K562 (cell line): ENCODE data around the gene FGR. TPM values are rescaled to one million over a fixed set of nuclear protein-coding genes. Genes with fewer than 3 reads are reported as not detected.

Experiments used
- ATAC-seq: fragments of 200-7000 bp; cut with Tn5 transposase; 3 replicates; pipeline ENCODE4 v1.9.1; 2020; ENCODE audit warnings: moderate library complexity
- BruUV-seq: library from RNA; stranded (reverse); fragments of 400-500 nt; replicated peaks from 2 replicates; lab custom pipeline; 2021; lab: Mats Ljungman, UMichigan
- CTCF ChIA-PET: fragments of 300-600 bp; formaldehyde crosslinking; extraction: SDS; loops from one replicate; lab custom pipeline; 2021; ENCODE audit warnings: low intra/inter-chr PET ratio; lab: Yijun Ruan, JAX
- POLR2A ChIA-PET: fragments of 300-600, 350-650 bp; sonication (Branson Sonifier 250); formaldehyde crosslinking; extraction: SDS; loops from one replicate; lab custom pipeline; 2021; ENCODE audit warnings: antibody characterized with exemption, inconsistent platforms; lab: Yijun Ruan, JAX
- DNase-seq, 4 experiments: peaks; one replicate each; pipeline versions ENCODE4 v3.0.0 to v3.0.0-alpha.2; 2011 to 2018; ENCODE audit warnings: low spot score in 3 of 4, mixed read lengths in 3 of 4; ENCODE audit errors: extremely low read depth in 1 of 4
- FAIRE-seq: peaks from 2 replicates; lab custom pipeline; 2011; peaks lifted over from hg19 to GRCh38; lab: Jason Lieb, UNC
- H2AFZ ChIP-seq: 2 replicates; pipeline ENCODE4 v1.6.0; 2011; ENCODE audit warnings: low read depth, low read length, control low read depth, inconsistent platforms
- H3K27ac ChIP-seq: fragments of 200-600 bp; 3 replicates; pipeline ENCODE4 v1.8.0; 2011; ENCODE audit warnings: low read depth, mild to moderate bottlenecking, control low read depth, inconsistent platforms, low read length, moderate library complexity, mixed read lengths; ENCODE audit errors: extremely low read depth
- H3K27me3 ChIP-seq, 2 experiments: fragments of 300-600 bp in 1 of 2; 2 replicates in 1 of 2; 3 replicates in 1 of 2; pipeline versions ENCODE4 v1.6.0 to v1.8.0; 2011; ENCODE audit warnings: inconsistent platforms in 2 of 2, low read length in 2 of 2, mild to moderate bottlenecking in 1 of 2, mixed read lengths in 1 of 2, moderate library complexity in 1 of 2; ENCODE audit not compliant: control insufficient read depth in 2 of 2, insufficient read depth in 2 of 2
- H3K36me3 ChIP-seq: fragments of 300-600 bp; 3 replicates; pipeline ENCODE4 v1.8.0; 2011; ENCODE audit warnings: mild to moderate bottlenecking, low read length, inconsistent platforms; ENCODE audit not compliant: control insufficient read depth, insufficient read depth
- H3K4me1 ChIP-seq, 2 experiments: fragments of 200-600 bp in 1 of 2; replicated peaks in 1 of 2; 2 replicates in 1 of 2; 3 replicates in 1 of 2; pipeline versions ENCODE4 v1.5.1 to v1.8.0; 2011; ENCODE audit warnings: inconsistent platforms in 2 of 2, low read length in 2 of 2, mild to moderate bottlenecking in 1 of 2, mixed read lengths in 1 of 2, moderate library complexity in 1 of 2; ENCODE audit not compliant: control insufficient read depth in 2 of 2, insufficient read depth in 2 of 2
- H3K4me2 ChIP-seq: 2 replicates; pipeline ENCODE4 v1.6.1; 2011; ENCODE audit warnings: low read length, control low read depth, inconsistent platforms, mixed read lengths; ENCODE audit not compliant: insufficient read depth
- H3K4me3 ChIP-seq: fragments of 200-600 bp; sonication (generic), shearing (Covaris generic); 2 replicates; pipeline ENCODE4 v1.5.1; 2016; ENCODE audit warnings: control low read depth, inconsistent platforms
- H3K79me2 ChIP-seq: fragments of 200-600 bp; 3 replicates; pipeline ENCODE4 v1.8.0; 2011; ENCODE audit warnings: low read length, inconsistent platforms; ENCODE audit not compliant: control insufficient read depth, insufficient read depth
- H3K9ac ChIP-seq, 2 experiments: 2 replicates each; pipeline versions ENCODE4 v1.6.0 to v1.6.1; 2011; ENCODE audit warnings: low read depth in 2 of 2, low read length in 2 of 2, control low read depth in 1 of 2, inconsistent platforms in 1 of 2, mild to moderate bottlenecking in 1 of 2, mixed read lengths in 1 of 2; ENCODE audit not compliant: insufficient read depth in 1 of 2
- H3K9me1 ChIP-seq: one replicate; pipeline ENCODE4 v1.6.0; 2011; ENCODE audit warnings: inconsistent platforms, mild to moderate bottlenecking, low read length, moderate library complexity; ENCODE audit not compliant: control insufficient read depth, insufficient read depth
- H3K9me3 ChIP-seq: replicated peaks from 2 replicates; pipeline ENCODE4 v1.5.1; 2011; ENCODE audit warnings: low read depth, low read length, inconsistent platforms; ENCODE audit not compliant: control insufficient read depth, insufficient read depth
- H4K20me1 ChIP-seq: replicated peaks from 2 replicates; pipeline ENCODE4 v1.6.1; 2011; ENCODE audit warnings: low read length, inconsistent platforms, mixed read lengths; ENCODE audit not compliant: control insufficient read depth, insufficient read depth
- BDP1 ChIP-seq: IDR thresholded peaks from 3 replicates; pipeline ENCODE4 v1.6.1; 2011; ENCODE audit not compliant: insufficient read length, insufficient read depth
- CBX2 ChIP-seq: fragments of 200-600 bp; sonication (generic); IDR thresholded peaks from one replicate; pipeline ENCODE4 v1.6.1; 2012; ENCODE audit warnings: mild to moderate bottlenecking, low read length, inconsistent platforms; ENCODE audit not compliant: insufficient read depth, poor library complexity, severe bottlenecking
- CREBBP ChIP-seq: IDR thresholded peaks from one replicate; pipeline ENCODE4 v1.6.1; 2012; ENCODE audit warnings: low read depth, mild to moderate bottlenecking, control low read depth, inconsistent platforms, low read length
- DNMT1 ChIP-seq: fragments of 450-650 bp; IDR thresholded peaks from 2 replicates; pipeline ENCODE4 v1.6.1; 2016; ENCODE audit warnings: antibody characterized with exemption, mild to moderate bottlenecking
- FOXA3 ChIP-seq, 2 experiments: fragments of 450-650 bp in 1 of 2; sonication (generic) in 1 of 2; formaldehyde crosslinking; IDR thresholded peaks in 1 of 2; conservative IDR thresholded peaks in 1 of 2; 2 replicates each; pipeline versions ENCODE4 v1.4.0 to v1.8.0; 2020 to 2022; ENCODE audit warnings: mild to moderate bottlenecking in 2 of 2, missing genetic modification reagents in 1 of 2
- HDAC3 ChIP-seq: fragments of 450-650 bp; IDR thresholded peaks from 2 replicates; pipeline ENCODE4 v1.6.1; 2018; ENCODE audit warnings: borderline replicate concordance, mild to moderate bottlenecking, moderate library complexity; ENCODE audit not compliant: partially characterized antibody
- ILF3 ChIP-seq: fragments of 450-650 bp; IDR thresholded peaks from 2 replicates; pipeline ENCODE4 v1.6.1; 2018; ENCODE audit warnings: antibody characterized with exemption, mild to moderate bottlenecking, moderate library complexity, borderline replicate concordance
- MAFF ChIP-seq: IDR thresholded peaks from 2 replicates; pipeline ENCODE4 v1.6.1; 2012; ENCODE audit warnings: low read length, improper control_type of control experiment
- NFE2 ChIP-seq: IDR thresholded peaks from 2 replicates; pipeline ENCODE4 v1.6.1; 2014; ENCODE audit warnings: antibody characterized with exemption, low read depth
- PTRF ChIP-seq: fragments of 450-650 bp; IDR thresholded peaks from 2 replicates; pipeline ENCODE4 v1.6.1; 2016; ENCODE audit warnings: mild to moderate bottlenecking, missing genetic modification characterization, missing compliant biosample characterization
- RB1 ChIP-seq: fragments of 450-650 bp; IDR thresholded peaks from 2 replicates; pipeline ENCODE4 v1.6.1; 2017; ENCODE audit warnings: low read depth, mild to moderate bottlenecking
- SMARCB1 ChIP-seq: IDR thresholded peaks from 2 replicates; pipeline ENCODE4 v1.6.1; 2011; ENCODE audit warnings: improper control_type of control experiment, low read depth; ENCODE audit not compliant: insufficient read length
- SPI1 ChIP-seq: IDR thresholded peaks from 2 replicates; pipeline ENCODE4 v1.6.1; 2011; ENCODE audit warnings: low read depth, low read length, control low read depth, borderline replicate concordance
- SRSF7 ChIP-seq: fragments of 200-400 bp; formaldehyde crosslinking; optimal IDR thresholded peaks from 2 replicates; pipeline ENCODE3; 2017; ENCODE audit warnings: mild to moderate bottlenecking, low read depth, low read length
- THRAP3 ChIP-seq: fragments of 450-650 bp; IDR thresholded peaks from 2 replicates; pipeline ENCODE4 v1.6.1; 2016; ENCODE audit warnings: mild to moderate bottlenecking, inconsistent platforms, borderline replicate concordance
- ZFP1 ChIP-seq: fragments of 450-650 bp; formaldehyde crosslinking; IDR thresholded peaks from 2 replicates; pipeline ENCODE4 v1.4.0; 2020; ENCODE audit warnings: mild to moderate bottlenecking, mixed read lengths
- ZFP36 ChIP-seq: fragments of 150-350 bp; IDR thresholded peaks from 2 replicates; pipeline ENCODE4 v1.6.1; 2018; ENCODE audit warnings: low read length, low read depth; ENCODE audit not compliant: partially characterized antibody
- ZNF146 ChIP-seq: IDR thresholded peaks from one replicate; pipeline ENCODE4 v1.6.1; 2018; ENCODE audit warnings: missing compliant biosample characterization; ENCODE audit not compliant: unreplicated experiment
- ZNF311 ChIP-seq: fragments of 250-450 bp; sonication (Bioruptor Pico); IDR thresholded peaks from 2 replicates; pipeline ENCODE4 v1.4.0; 2020; ENCODE audit warnings: mild to moderate bottlenecking, moderate library complexity
- ZNF583 ChIP-seq: fragments of 250-450 bp; sonication (Bioruptor Pico); IDR thresholded peaks from 2 replicates; pipeline ENCODE4 v1.4.0; 2020
- ZNF76 ChIP-seq: fragments of 250-450 bp; sonication (Bioruptor Pico); IDR thresholded peaks from 2 replicates; pipeline ENCODE4 v1.4.0; 2020; ENCODE audit warnings: mild to moderate bottlenecking, moderate library complexity, borderline replicate concordance
- WGBS: fragments of 100-300 bp; shearing (Covaris generic); methylation state at CpG from one replicate; pipeline ENCODE4 v1.1.6; 2016; ENCODE audit warnings: low coverage, mixed read lengths; ENCODE audit not compliant: insufficient coverage; ENCODE audit errors: missing lambda C conversion rate; 5-methylcytosine and 5-hydroxymethylcytosine counted together
- in situ Hi-C: fragments of 300-500 bp; cut with MboI; formaldehyde crosslinking; loops from 4 replicates; pipeline ENCODE4 v1.15.0; 2018; ENCODE audit warnings: inconsistent platforms, mixed read lengths
- intact Hi-C: fragments of 100-400 bp; cut with micrococcal nuclease; formaldehyde crosslinking; loops from 2 replicates; pipeline ENCODE4 v1.14.2; 2022
- polyA plus RNA-seq, 8 experiments: library from polyadenylated mRNA; depleted of rRNA in 4 of 8; stranded (reverse) in 5 of 8; unstranded in 3 of 8; fragments of >200 nt; fragmentation: Nextera tagmentation in 2 of 8; fragmentation: Illumina TruSeq in 1 of 8; extraction: Ambion mirVana in 2 of 8; extraction: Trizol in 1 of 8; gene quantifications; 2 replicates each; pipeline versions ENCODE4 v1.2.1 to v1.2.3, GENCODE V29; 2011 to 2014; ENCODE audit warnings: inconsistent platforms in 1 of 8, missing spikeins in 1 of 8
- total RNA-seq, 7 experiments: library from RNA; depleted of rRNA in 6 of 7; stranded (reverse); fragments of >200 nt in 6 of 7; fragmentation: Illumina TruSeq in 2 of 7; extraction: Trizol in 2 of 7; gene quantifications; 2 replicates each; pipeline versions ENCODE4 v1.2.1 to v1.2.3, GENCODE V29; 2011 to 2021; ENCODE audit warnings: low replicate concordance in 1 of 7
- TF ChIP-seq, protein P1 (sequence below): fragments of 450-650 bp; conservative IDR thresholded peaks from 2 replicates; pipeline ENCODE4 v1.6.1; 2016; ENCODE audit warnings: missing genetic modification characterization, low read depth, mild to moderate bottlenecking, missing compliant biosample characterization, moderate library complexity

The FGR gene
- total and polyA plus RNA-seq, 9 of the 15 experiments (the other 6 are each of a cell fraction or from before 2014, with no cell fraction given): 0.04 to 0.11 TPM; not detected in 7

DNA sequence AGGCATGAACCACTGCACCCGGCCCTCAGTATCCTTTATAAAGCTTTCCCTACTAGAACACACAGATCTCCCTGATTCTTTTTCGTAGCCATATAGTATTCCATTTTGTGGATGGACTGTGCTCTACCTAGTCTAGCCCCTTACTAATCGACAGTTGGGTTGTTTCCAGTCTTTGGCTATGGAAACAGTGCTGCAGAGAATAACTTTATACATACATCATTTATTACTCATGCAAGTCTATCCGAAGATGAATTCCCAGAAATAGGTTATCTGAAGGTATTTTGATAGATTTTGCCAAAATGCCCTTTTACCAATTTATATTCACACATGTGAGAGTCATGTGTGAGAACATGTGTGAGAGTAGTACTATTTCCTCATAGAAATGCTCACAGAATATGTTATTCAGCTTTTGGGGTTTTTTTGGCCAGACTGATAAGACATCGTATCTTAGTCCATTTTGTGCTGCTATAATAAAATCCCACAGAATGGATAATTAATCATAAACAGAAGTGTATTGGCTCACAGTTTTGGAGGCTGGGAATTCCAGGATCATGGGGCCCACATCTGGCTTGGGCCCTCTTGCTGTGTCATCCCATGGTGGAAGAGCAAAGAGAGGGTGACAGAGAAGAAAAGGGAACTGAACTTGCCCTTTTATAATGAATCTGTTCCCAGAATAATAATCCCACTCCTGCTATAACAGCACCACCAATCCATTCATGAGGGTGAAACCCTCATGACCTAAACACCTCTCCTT lies 17.3 kb upstream of the FGR start:
- ChIA-PET CTCF (no interaction called here), POLR2A (interaction anchor here (0.7 to 1.2 kb wide), 2 partner anchors 24 to 88 kb away, joined by 3 to 4 read pairs; no protein-coding TSS in a partner anchor)
- Histone ChIP-seq H3K4me2 (no peak overlapping the region), H3K9me1 (no peaks in the 10 kb centered on the region), H4K20me1 (no peaks in the 10 kb centered on the region), H3K4me1 (peaks cover 20 to 30% of the 10 kb centered on the region in 2 experiments), H3K9me3 (no peaks in the 10 kb centered on the region), H3K9ac (no peak overlapping the region), H2AFZ (peak overlapping the region; percentile 12; the same call in 1 of the 2 replicates), H3K4me3 (no peak overlapping the region), H3K79me2 (no peaks in the 10 kb centered on the region), H3K27ac (no peak overlapping the region), H3K27me3 (no peaks in the 10 kb centered on the region), H3K36me3 (no peaks in the 10 kb centered on the region)
- in situ Hi-C loops: no loop called here
- ATAC-seq (no peak), DNase-seq (no peak), FAIRE-seq (no peak)
- 83% methylated on average over 5 of the region's 5 CpGs for whole genome bisulfite sequencing
- intact Hi-C loops: no loop called here
- no TSS peak for BruUV-seq
- TF ChIP-seq CBX2 (no peak), ZNF76 (CRISPR knock-in tag) (no peak), DNMT1 (no peak), ZNF583 (CRISPR knock-in tag) (no peak), ZFP1 (no peak), MAFF (peak; percentile 10; the same call in 1 of the 2 replicates), CREBBP (no peak), BDP1 (no peak), HDAC3 (no peak), ZNF146 (peak; percentile 16), THRAP3 (no peak), SPI1 (peak; percentile 42; the same call in 1 of the 2 replicates), SRSF7 (no peak), ZNF311 (no peak), PTRF (tag) (no peak), NFE2 (peak; percentile 57; the same call in 1 of the 2 replicates), RB1 (no peak), ILF3 (no peak), SMARCB1 (no peak), ZFP36 (no peak), FOXA3 (CRISPR knock-in tag; conservative IDR thresholded peaks at IDR 0.05 in 1 of 2, IDR thresholded peaks at IDR 0.05 in 1 of 2) (no peak)
- TF ChIP-seq, protein P1, sequence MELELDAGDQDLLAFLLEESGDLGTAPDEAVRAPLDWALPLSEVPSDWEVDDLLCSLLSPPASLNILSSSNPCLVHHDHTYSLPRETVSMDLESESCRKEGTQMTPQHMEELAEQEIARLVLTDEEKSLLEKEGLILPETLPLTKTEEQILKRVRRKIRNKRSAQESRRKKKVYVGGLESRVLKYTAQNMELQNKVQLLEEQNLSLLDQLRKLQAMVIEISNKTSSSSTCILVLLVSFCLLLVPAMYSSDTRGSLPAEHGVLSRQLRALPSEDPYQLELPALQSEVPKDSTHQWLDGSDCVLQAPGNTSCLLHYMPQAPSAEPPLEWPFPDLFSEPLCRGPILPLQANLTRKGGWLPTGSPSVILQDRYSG (tag): no peak
